Right atrium auricular region (tissue), 2 donors: ENCODE measurements around the gene NUFIP2. TPM values are rescaled to one million over a fixed set of nuclear protein-coding genes. Genes with fewer than 3 reads are reported as not detected.

Experiments
- DNase-seq: peaks from one replicate; pipeline ENCODE4 v3.0.0-alpha.2; 2019; ENCODE audit warnings: low spot score
- H3K27ac ChIP-seq, 2 donors: fragments of 200-600 bp; sonication (generic); 1 replicate in 1 of 2; 2 replicates in 1 of 2; pipeline ENCODE4 v1.5.1; 2016 to 2019
- H3K27me3 ChIP-seq, 2 donors: fragments of 200-600 bp; sonication (generic); one replicate each; pipeline versions ENCODE4 v1.5.1 to v1.6.0; 2017 to 2019
- H3K36me3 ChIP-seq: fragments of 200-600 bp; sonication (generic); one replicate; pipeline ENCODE4 v1.5.1; 2016
- H3K4me1 ChIP-seq, 2 donors: fragments of 200-600 bp; sonication (generic); one replicate each; pipeline versions ENCODE4 v1.5.1 to v1.6.0; 2017 to 2019
- H3K4me3 ChIP-seq, 2 donors: fragments of 200-600 bp; sonication (generic); 1 replicate in 1 of 2; 2 replicates in 1 of 2; pipeline ENCODE4 v1.5.1; 2017 to 2019; ENCODE audit warnings: mild to moderate bottlenecking in 1 of 2, moderate library complexity in 1 of 2
- H3K9me3 ChIP-seq, 2 donors: fragments of 200-600 bp; sonication (generic); one replicate each; pipeline ENCODE4 v1.5.1; 2019
- CTCF ChIP-seq, 2 donors: fragments of 200-600 bp; sonication (generic); IDR thresholded peaks; one replicate each; pipeline ENCODE4 v1.5.1; 2019; ENCODE audit warnings: antibody characterized with exemption in 2 of 2
- total RNA-seq, 2 donors: library from RNA; depleted of rRNA; stranded (reverse); fragments of >200 nt; gene quantifications; one replicate each; pipeline ENCODE4 v1.1.0, GENCODE V29; 2016

NUFIP2 gene
- total RNA-seq, 2 donors from 2014 or later = 25.4 to 27.0 TPM

- no peak overlapping the region for H3K27ac ChIP-seq
- TF ChIP-seq CTCF (IDR thresholded peaks at IDR 0.05) = no peak
- no peaks in the 10 kb centered on the region for H3K36me3 ChIP-seq
- H3K4me1 ChIP-seq = no peaks in the 10 kb centered on the region
- DNase-seq = no peak
- H3K27me3 ChIP-seq = no peaks in the 10 kb centered on the region
- no peaks in the 10 kb centered on the region for H3K9me3 ChIP-seq
- H3K4me3 ChIP-seq = no peak overlapping the region
These were observed 33.5 kb upstream of the NUFIP2 start for GRCh38 chr17:29327412-29327811.

- no peaks in the 10 kb centered on the region for H3K27me3 ChIP-seq
- no peak for TF ChIP-seq CTCF (IDR thresholded peaks at IDR 0.05)
- no peaks in the 10 kb centered on the region for H3K4me1 ChIP-seq
- no peaks in the 10 kb centered on the region for H3K9me3 ChIP-seq
- H3K36me3 ChIP-seq = no peaks in the 10 kb centered on the region
- no peak for DNase-seq
- H3K27ac ChIP-seq = no peak overlapping the region
- no peak overlapping the region for H3K4me3 ChIP-seq
These were observed 32.3 kb upstream of the NUFIP2 start for GRCh38 chr17:29326023-29326813.

- H3K36me3 ChIP-seq = no peaks in the 10 kb centered on the region
- TF ChIP-seq CTCF (IDR thresholded peaks at IDR 0.05) = no peak
- DNase-seq = no peak
These were observed 28.4 kb upstream of the NUFIP2 start for GRCh38 chr17:29322363-29322762.

GRCh38 chr17:29303386-29303785, 9.4 kb upstream of the NUFIP2 start:
- Histone ChIP-seq H3K36me3 (no peaks in the 10 kb centered on the region), H3K4me3 (no peak overlapping the region), H3K27me3 (no peaks in the 10 kb centered on the region), H3K27ac (no peak overlapping the region), H3K9me3 (no peaks in the 10 kb centered on the region), H3K4me1 (no peaks in the 10 kb centered on the region)
- TF ChIP-seq CTCF (IDR thresholded peaks at IDR 0.05) = no peak
- DNase-seq = no peak

More at GRCh38 chr17:29322363-29322762, 28.4 kb upstream of the NUFIP2 start:
- Histone ChIP-seq H3K4me3 (no peak overlapping the region), H3K4me1 (no peaks in the 10 kb centered on the region), H3K27me3 (no peaks in the 10 kb centered on the region), H3K27ac (no peak overlapping the region), H3K9me3 (no peaks in the 10 kb centered on the region)

- no peak for TF ChIP-seq CTCF (IDR thresholded peaks at IDR 0.05)
- Histone ChIP-seq H3K4me3 (no peak overlapping the region), H3K36me3 (no peaks in the 10 kb centered on the region), H3K27ac (no peak overlapping the region), H3K9me3 (no peaks in the 10 kb centered on the region), H3K27me3 (no peaks in the 10 kb centered on the region), H3K4me1 (no peaks in the 10 kb centered on the region)
- no peak for DNase-seq
These were observed 5.1 kb upstream of the NUFIP2 start for GRCh38 chr17:29299031-29299430.

GRCh38 chr17:29295420-29295819, 1.5 kb upstream of the NUFIP2 start:
- peaks cover 0 to 17% of the 10 kb centered on the region in 2 donors for H3K4me1 ChIP-seq
- peaks cover 6% of the 10 kb centered on the region for H3K36me3 ChIP-seq
- H3K27ac ChIP-seq = no peak overlapping the region
- no peak for DNase-seq
- no peaks in the 10 kb centered on the region for H3K9me3 ChIP-seq
- H3K27me3 ChIP-seq = no peaks in the 10 kb centered on the region
- H3K4me3 ChIP-seq = no peak overlapping the region
- TF ChIP-seq CTCF (IDR thresholded peaks at IDR 0.05) = no peak
